IPS-15b (cell line): ENCODE data around the gene AKR1B15.
"Not testable (repeated sequence)": the region's sequence is repeated elsewhere in the genome, so short reads cannot be mapped to it uniquely, and the experiment has no call there.

Source experiments
- H3K27me3 ChIP-seq: one replicate; pipeline ENCODE4 v1.6.1; 2013; ENCODE audit warnings: low read length; ENCODE audit not compliant: control insufficient read depth, insufficient read depth
- H3K36me3 ChIP-seq: one replicate; pipeline ENCODE4 v1.6.1; 2013; ENCODE audit warnings: low read length; ENCODE audit not compliant: control insufficient read depth, insufficient read depth
- H3K4me1 ChIP-seq: one replicate; pipeline ENCODE4 v1.6.1; 2013; ENCODE audit warnings: mild to moderate bottlenecking, low read length; ENCODE audit not compliant: control insufficient read depth, insufficient read depth
- H3K4me3 ChIP-seq: one replicate; pipeline ENCODE4 v1.5.1; 2013; ENCODE audit warnings: low read depth, low read length
- H3K9ac ChIP-seq: one replicate; pipeline ENCODE4 v1.6.1; 2013; ENCODE audit warnings: low read depth, mild to moderate bottlenecking, low read length
- H3K9me3 ChIP-seq: one replicate; pipeline ENCODE4 v1.6.1; 2013; ENCODE audit warnings: mild to moderate bottlenecking, low read length; ENCODE audit not compliant: control insufficient read depth, insufficient read depth

AKR1B15 gene

GRCh38 chr7:134534633-134535032 is 14.3 kb upstream of the AKR1B15 start:
- H3K9ac ChIP-seq = no peak overlapping the region
- H3K4me1 ChIP-seq = no peaks in the 10 kb centered on the region
- no peaks in the 10 kb centered on the region for H3K27me3 ChIP-seq
- no peaks in the 10 kb centered on the region for H3K36me3 ChIP-seq
- H3K9me3 ChIP-seq = no peaks in the 10 kb centered on the region
- H3K4me3 ChIP-seq = no peak overlapping the region

DNA sequence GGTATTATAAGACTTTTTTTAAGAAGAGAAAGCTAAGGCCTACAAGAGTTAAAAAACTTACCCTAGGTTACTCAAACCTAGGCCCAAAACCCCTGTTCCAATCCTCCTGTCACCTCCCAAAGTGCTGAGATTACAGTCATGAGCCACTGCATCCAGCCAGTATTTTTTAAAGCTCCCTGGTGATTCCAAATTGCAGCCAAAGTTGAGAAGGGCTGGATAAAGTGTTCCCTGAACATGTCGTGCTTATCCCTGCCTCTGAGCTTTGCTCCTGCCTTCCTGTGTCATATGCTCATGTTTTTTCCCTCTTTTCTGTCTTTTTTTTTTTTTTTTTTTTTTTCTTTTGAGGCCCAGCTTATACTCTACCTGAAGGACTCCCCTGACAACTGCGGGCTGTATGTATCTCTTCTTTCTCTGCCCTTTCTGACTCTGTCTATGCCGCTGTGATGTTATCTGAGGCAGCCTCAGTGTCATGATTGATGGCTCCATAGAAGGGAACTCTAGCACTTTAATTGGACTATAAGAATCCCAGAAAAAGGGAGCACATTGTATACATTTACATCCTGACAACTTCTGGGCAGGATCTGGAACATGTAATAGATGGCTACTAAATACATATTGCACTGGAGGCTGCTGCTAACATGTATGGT is 13.5 kb upstream of the AKR1B15 start:
- Histone ChIP-seq H3K9me3 (no peaks in the 10 kb centered on the region), H3K36me3 (no peaks in the 10 kb centered on the region), H3K9ac (no peak overlapping the region), H3K4me3 (no peak overlapping the region), H3K4me1 (no peaks in the 10 kb centered on the region), H3K27me3 (no peaks in the 10 kb centered on the region)

DNA sequence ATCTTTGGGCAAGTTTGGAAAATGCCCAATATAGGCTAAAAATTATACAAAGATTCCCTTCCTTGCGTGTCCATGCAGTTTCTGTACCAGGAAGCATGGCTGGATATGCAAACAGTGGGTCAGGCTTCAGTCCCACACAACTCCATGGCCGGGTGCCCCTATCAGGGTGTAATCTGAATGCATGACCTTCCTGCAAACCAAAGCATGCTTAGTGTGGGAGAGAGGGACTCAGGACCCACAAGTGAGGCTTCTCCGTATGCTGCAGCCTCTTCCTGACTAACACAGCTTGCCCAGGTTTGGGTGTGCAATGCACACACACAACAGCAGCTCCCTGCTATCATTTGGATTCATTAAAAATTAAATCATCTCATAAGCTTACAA is 13.0 kb upstream of the AKR1B15 start:
- Histone ChIP-seq H3K36me3 (no peaks in the 10 kb centered on the region), H3K27me3 (no peaks in the 10 kb centered on the region), H3K9ac (no peak overlapping the region), H3K9me3 (no peaks in the 10 kb centered on the region), H3K4me1 (no peaks in the 10 kb centered on the region), H3K4me3 (no peak overlapping the region)

- H3K27me3 ChIP-seq, H3K9me3 ChIP-seq, H3K4me3 ChIP-seq, H3K36me3 ChIP-seq, H3K4me1 ChIP-seq, H3K9ac ChIP-seq: not testable (repeated sequence)
These were observed 12.4 kb upstream of the AKR1B15 start for GRCh38 chr7:134536558-134536957.

DNA sequence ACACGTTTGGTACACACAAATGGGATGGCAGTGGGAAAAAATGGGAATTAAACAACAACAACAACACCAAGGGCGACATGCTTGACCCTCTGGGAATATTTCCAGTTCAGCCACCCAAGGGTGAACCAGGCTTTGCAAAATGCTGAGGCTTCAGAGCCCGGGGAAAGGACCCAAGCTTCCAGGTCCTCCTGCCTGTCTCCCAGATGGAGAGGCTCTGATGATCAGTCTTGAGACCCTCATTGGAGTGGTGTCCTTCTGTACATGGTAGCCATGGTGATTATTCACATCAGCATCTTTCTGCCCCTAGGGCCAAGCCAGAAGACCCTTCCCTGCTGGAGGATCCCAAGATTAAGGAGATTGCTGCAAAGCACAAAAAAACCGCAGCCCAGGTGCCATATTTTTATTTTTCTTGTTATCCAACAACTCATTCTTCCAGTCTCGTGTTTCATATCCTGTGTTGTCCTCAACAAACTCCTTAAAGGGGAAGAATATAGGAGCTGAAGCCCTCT is 11.6 kb upstream of the AKR1B15 start:
- H3K27me3 ChIP-seq, H3K4me3 ChIP-seq, H3K9ac ChIP-seq, H3K4me1 ChIP-seq, H3K9me3 ChIP-seq, H3K36me3 ChIP-seq: not testable (repeated sequence)

DNA sequence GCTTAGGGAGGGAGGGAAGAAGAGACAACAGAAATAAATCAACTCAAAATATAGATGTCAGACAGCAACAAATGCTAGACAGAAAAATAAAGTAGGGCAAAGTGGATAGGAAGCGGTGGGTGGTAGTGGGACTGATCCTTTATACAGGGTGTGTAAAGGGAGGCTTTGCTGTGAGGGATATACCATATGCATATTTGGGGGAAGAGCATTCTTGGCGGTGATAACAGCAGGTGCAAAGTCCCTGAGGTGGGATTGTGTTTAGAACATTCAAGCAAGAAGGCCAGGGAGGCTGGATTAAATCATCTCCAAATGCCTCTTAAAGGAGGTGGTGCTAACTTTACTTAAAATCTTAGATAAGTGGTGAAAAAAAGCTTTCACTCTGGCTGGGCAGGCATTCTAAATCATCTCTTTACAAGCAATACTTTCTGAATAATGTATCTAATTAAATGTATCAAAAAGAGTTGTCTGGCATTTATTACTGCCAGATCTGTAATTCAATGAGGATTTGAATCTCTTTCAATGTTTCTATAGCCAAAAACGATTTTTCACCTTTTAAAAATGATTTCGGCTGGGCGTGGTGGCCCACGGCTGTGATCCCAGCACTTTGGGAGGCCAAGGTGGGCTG is 9.4 kb upstream of the AKR1B15 start:
- H3K9ac ChIP-seq = no peak overlapping the region
- H3K4me3 ChIP-seq = no peak overlapping the region
- no peaks in the 10 kb centered on the region for H3K36me3 ChIP-seq
- no peaks in the 10 kb centered on the region for H3K4me1 ChIP-seq
- H3K27me3 ChIP-seq = no peaks in the 10 kb centered on the region
- H3K9me3 ChIP-seq = no peaks in the 10 kb centered on the region

DNA sequence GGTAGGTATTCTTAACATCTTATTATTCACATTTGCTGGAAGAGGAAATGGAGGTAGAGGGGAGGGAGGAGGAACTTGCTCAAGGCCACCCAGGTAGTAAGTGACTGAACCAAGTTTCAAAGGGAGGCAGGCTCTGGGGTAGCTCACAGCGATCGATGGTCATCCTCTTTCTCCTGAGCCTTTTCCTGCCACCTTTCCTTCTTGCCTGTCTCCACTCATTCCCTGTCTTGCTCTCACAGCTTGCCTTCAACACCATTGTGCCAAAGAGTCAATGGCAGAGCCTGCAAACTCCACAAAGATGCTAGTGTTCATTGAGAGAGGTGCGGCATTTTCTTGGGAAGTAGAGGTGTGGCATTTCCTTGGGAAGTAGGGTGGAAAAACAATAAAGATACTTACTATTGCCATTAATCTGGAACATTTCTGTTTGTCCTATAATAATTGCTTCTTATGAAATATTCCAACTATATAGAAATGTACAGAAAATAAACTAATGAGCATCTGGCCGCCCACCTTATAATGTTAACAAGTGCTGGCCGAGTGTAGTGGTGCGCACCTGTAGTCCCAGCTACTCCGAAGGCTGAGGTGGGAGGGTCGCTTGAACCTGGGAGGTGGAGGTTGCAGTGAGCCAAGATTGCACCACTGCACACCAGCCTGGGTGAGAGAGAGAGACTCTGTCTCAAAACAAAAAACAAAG is 7.3 kb upstream of the AKR1B15 start:
- not testable (repeated sequence) for H3K9ac ChIP-seq, H3K36me3 ChIP-seq, H3K9me3 ChIP-seq, H3K27me3 ChIP-seq, H3K4me3 ChIP-seq, H3K4me1 ChIP-seq

DNA sequence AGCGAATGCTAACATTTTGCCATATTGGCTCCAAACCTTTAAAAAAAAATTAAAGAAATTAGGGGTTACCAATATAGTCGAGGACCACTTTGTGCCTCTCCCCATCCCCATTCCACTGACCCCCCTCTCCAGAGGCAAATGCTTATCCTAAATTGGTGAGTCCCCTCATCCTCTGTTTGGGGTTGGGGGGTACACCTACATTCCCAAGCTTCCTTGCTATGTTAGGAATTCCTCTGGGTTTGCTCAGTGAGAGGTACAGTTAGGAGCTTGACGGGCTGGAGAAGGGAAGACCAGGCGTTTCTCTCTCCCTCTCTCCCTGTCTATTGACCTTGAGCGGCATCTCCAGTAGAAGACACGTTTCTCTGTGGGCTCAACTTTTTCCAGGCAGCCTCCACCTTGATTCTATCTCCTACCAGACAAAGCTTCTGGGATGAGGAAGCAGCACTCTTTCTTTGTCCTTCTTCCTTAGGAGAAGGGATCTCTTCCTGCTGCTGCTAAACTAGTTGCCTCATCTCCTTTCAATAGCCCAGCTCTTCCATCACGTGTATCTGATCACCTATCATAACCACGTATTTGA is 6.6 kb upstream of the AKR1B15 start:
- H3K9ac ChIP-seq = no peak overlapping the region
- peaks cover 9% of the 10 kb centered on the region for H3K4me1 ChIP-seq
- no peaks in the 10 kb centered on the region for H3K27me3 ChIP-seq
- H3K9me3 ChIP-seq = no peaks in the 10 kb centered on the region
- no peaks in the 10 kb centered on the region for H3K36me3 ChIP-seq
- no peak overlapping the region for H3K4me3 ChIP-seq

DNA sequence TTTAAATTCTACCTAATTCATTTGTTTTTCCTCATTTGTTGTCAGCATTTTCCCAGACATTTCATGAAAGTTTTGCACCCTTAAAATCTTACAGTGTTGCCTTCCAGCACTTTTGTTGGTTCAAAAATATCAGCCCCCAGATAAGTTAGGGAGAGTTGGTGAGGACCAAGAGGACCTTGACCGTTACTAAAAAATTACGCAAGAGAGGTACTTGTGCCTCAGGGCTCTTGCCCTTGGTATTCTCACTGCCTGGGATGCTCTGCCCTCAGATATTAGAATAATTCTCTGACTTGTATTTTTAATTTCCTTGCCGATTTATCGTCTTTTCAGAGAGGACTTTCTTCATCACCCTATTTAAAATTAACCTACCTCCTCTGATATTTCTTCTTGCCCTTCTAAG is 3.5 kb upstream of the AKR1B15 start:
- Histone ChIP-seq H3K4me3 (no peak overlapping the region), H3K9me3 (no peaks in the 10 kb centered on the region), H3K9ac (no peak overlapping the region), H3K36me3 (no peaks in the 10 kb centered on the region), H3K4me1 (peaks cover 15% of the 10 kb centered on the region), H3K27me3 (peaks cover 4% of the 10 kb centered on the region)

DNA sequence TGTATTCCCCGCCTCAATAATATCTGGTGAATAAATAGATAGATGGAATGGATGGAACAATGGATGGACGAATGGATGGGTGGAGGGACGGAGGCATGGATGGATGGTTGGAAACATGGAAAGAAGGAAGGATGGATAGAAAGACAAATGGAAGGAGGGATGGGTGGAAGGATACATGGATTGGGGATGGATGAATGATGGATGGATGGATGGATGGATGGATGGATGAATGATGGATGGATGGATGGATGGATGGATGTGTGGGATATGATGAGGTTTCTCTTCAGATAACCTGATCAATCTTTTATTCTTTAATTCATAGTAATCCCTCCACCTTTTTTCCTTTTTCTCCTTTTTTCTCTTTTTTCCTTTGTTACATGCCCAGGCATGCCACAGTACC is 3.0 kb upstream of the AKR1B15 start:
- Histone ChIP-seq H3K27me3 (peaks cover 4% of the 10 kb centered on the region), H3K9ac (no peak overlapping the region), H3K36me3 (no peaks in the 10 kb centered on the region), H3K4me1 (peaks cover 15% of the 10 kb centered on the region), H3K9me3 (no peaks in the 10 kb centered on the region), H3K4me3 (no peak overlapping the region)

DNA sequence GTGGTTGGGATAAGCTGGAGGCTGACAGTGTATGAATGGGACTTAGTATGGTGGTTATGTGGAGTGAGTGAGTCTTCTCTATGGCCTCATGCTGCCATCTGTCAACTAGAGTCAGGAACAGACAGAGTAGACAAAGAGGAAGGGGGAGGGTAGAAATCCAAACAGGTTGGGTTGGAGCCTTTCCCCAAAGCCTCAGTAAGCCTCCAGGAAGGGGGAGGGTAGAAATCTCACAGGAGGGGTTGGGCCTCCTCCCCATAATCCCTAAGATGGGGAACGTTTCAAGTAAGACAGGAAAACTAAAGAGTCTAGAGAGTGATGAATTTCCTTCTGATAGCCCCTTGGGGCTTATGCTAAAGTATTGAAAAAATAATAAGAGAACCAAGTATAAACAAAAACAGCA is 2.0 kb upstream of the AKR1B15 start:
- H3K9ac ChIP-seq = peak overlapping the region; percentile 24
- H3K4me3 ChIP-seq = peak overlapping the region; percentile 62
- H3K4me1 ChIP-seq = peaks cover 15% of the 10 kb centered on the region
- H3K27me3 ChIP-seq = peaks cover 4% of the 10 kb centered on the region
- H3K9me3 ChIP-seq = no peaks in the 10 kb centered on the region
- H3K36me3 ChIP-seq = no peaks in the 10 kb centered on the region
